GM12878 (cell line): ENCODE results near the gene TNFAIP2. TPM values are rescaled to one million over a fixed set of nuclear protein-coding genes. Genes with fewer than 3 reads are reported as not detected.

Experiments
- ATAC-seq: fragments of 200-7000 bp; cut with Tn5 transposase; 3 replicates; pipeline ENCODE4 v1.9.1; 2020; ENCODE audit warnings: mild to moderate bottlenecking, moderate library complexity
- BruUV-seq: library from RNA; stranded (reverse); fragments of 400-500 nt; replicated peaks from 2 replicates; lab custom pipeline; 2021; lab: Mats Ljungman, UMichigan
- CTCF ChIA-PET: fragments of 300-600 bp; sonication (Branson Sonifier 250); formaldehyde crosslinking; extraction: SDS; loops from one replicate; lab custom pipeline; 2021; ENCODE audit warnings: inconsistent platforms; lab: Yijun Ruan, JAX
- POLR2A ChIA-PET: fragments of 350-600 bp; formaldehyde crosslinking; extraction: SDS; loops from one replicate; lab custom pipeline; 2021; ENCODE audit warnings: inconsistent platforms; lab: Charles Lee
- RAD21 ChIA-PET: fragments of 300-600 bp; sonication (Branson Sonifier 250); formaldehyde crosslinking; loops from one replicate; lab custom pipeline; 2023; ENCODE audit warnings: antibody characterized with exemption; ENCODE audit not compliant: unreplicated experiment; lab: Charles Lee
- SMC1A ChIA-PET: fragments of 300-600 bp; sonication (Branson Sonifier 250); formaldehyde crosslinking; loops from one replicate; lab custom pipeline; 2023; ENCODE audit not compliant: unreplicated experiment, uncharacterized antibody; lab: Charles Lee
- DNase-seq: peaks from one replicate; pipeline ENCODE4 v3.0.0-alpha.2; 2011; ENCODE audit warnings: low read depth, low spot score
- FAIRE-seq: peaks from 3 replicates; lab custom pipeline; 2011; peaks lifted over from hg19 to GRCh38; lab: Jason Lieb, UNC
- H2AFZ ChIP-seq: 2 replicates; pipeline ENCODE4 v1.6.0; 2011; ENCODE audit warnings: low read depth, low read length, control low read depth; ENCODE audit not compliant: control insufficient read depth
- H3K27ac ChIP-seq: 2 replicates; pipeline ENCODE4 v1.5.1; 2011; ENCODE audit warnings: control low read depth; ENCODE audit not compliant: control insufficient read depth, insufficient read depth
- H3K27me3 ChIP-seq, 2 experiments: replicated peaks in 1 of 2; 2 replicates each; pipeline versions ENCODE4 v1.6.0 to v1.6.1; 2011; ENCODE audit warnings: low read length in 1 of 2; ENCODE audit not compliant: control insufficient read depth in 2 of 2, insufficient read depth in 2 of 2
- H3K36me3 ChIP-seq, 2 experiments: 2 replicates each; pipeline ENCODE4 v1.5.1; 2011; ENCODE audit warnings: low read length in 1 of 2; ENCODE audit not compliant: control insufficient read depth in 2 of 2, insufficient read depth in 2 of 2
- H3K4me1 ChIP-seq: 2 replicates; pipeline ENCODE4 v1.6.1; 2011; ENCODE audit warnings: mild to moderate bottlenecking, low read length, moderate library complexity, mixed read lengths; ENCODE audit not compliant: control insufficient read depth, insufficient read depth
- H3K4me2 ChIP-seq: 2 replicates; pipeline ENCODE4 v1.6.0; 2011; ENCODE audit warnings: control low read depth; ENCODE audit not compliant: control insufficient read depth, insufficient read depth
- H3K4me3 ChIP-seq: fragments of 200-600 bp; sonication (generic); 2 replicates; pipeline ENCODE4 v1.5.1; 2016
- H3K79me2 ChIP-seq: 2 replicates; pipeline ENCODE4 v1.6.0; 2011; ENCODE audit warnings: low read length; ENCODE audit not compliant: control insufficient read depth, insufficient read depth
- H3K9ac ChIP-seq: 2 replicates; pipeline ENCODE4 v1.8.0; 2011; ENCODE audit warnings: low read length, control low read depth, mixed read lengths; ENCODE audit not compliant: control insufficient read depth, insufficient read depth
- H3K9me3 ChIP-seq: replicated peaks from 3 replicates; pipeline ENCODE4 v1.5.1; 2011; ENCODE audit warnings: mild to moderate bottlenecking, low read length; ENCODE audit not compliant: control insufficient read depth, insufficient read depth
- H4K20me1 ChIP-seq: 2 replicates; pipeline ENCODE4 v1.6.0; 2011; ENCODE audit not compliant: control insufficient read depth, insufficient read depth
- BCLAF1 ChIP-seq: fragments of 450-650 bp; IDR thresholded peaks from 2 replicates; pipeline ENCODE4 v1.6.1; 2017; ENCODE audit warnings: antibody characterized with exemption, mild to moderate bottlenecking, moderate library complexity
- CREM ChIP-seq: IDR thresholded peaks from 2 replicates; pipeline ENCODE4 v1.6.1; 2014; ENCODE audit warnings: antibody characterized with exemption, low read depth
- HDAC2 ChIP-seq: fragments of 200-600 bp; sonication (generic); IDR thresholded peaks from 2 replicates; pipeline ENCODE4 v1.6.1; 2017
- IKZF1 ChIP-seq: fragments of 450-650 bp; conservative IDR thresholded peaks from 2 replicates; pipeline ENCODE4 v1.6.1; 2017; ENCODE audit warnings: antibody characterized with exemption, mild to moderate bottlenecking
- MTA3 ChIP-seq: IDR thresholded peaks from 2 replicates; pipeline ENCODE4 v1.6.1; 2012; ENCODE audit warnings: low read length, inconsistent platforms, borderline replicate concordance
- SRF ChIP-seq, 2 experiments: IDR thresholded peaks; 2 replicates each; pipeline ENCODE4 v1.6.1; 2011; ENCODE audit warnings: low read depth in 2 of 2, low read length in 2 of 2, mild to moderate bottlenecking in 1 of 2, moderate library complexity in 1 of 2
- WRNIP1 ChIP-seq: IDR thresholded peaks from 2 replicates; pipeline ENCODE4 v1.6.1; 2011; ENCODE audit warnings: low read depth, low read length, improper control_type of control experiment, borderline replicate concordance
- ZNF217 ChIP-seq: fragments of 450-650 bp; IDR thresholded peaks from 2 replicates; pipeline ENCODE4 v1.6.1; 2017; ENCODE audit warnings: antibody characterized with exemption, mild to moderate bottlenecking
- WGBS: methylation state at CpG from one replicate; pipeline ENCODE4 v1.1.6; 2016; ENCODE audit warnings: low lambda C conversion rate; ENCODE audit not compliant: insufficient replicate concordance, insufficient coverage; ENCODE audit errors: missing lambda C conversion rate; 5-methylcytosine and 5-hydroxymethylcytosine counted together
- in situ Hi-C: fragments of 300-500 bp; cut with MboI; formaldehyde crosslinking; loops from 9 replicates; pipeline ENCODE4 v1.14.3; 2018; ENCODE audit warnings: mixed read lengths
- intact Hi-C: fragments of 100-400 bp; cut with micrococcal nuclease; formaldehyde crosslinking; loops from one replicate; pipeline ENCODE4 v1.14.2; 2022; ENCODE audit not compliant: unreplicated experiment
- polyA plus RNA-seq, 11 experiments: library from polyadenylated mRNA; depleted of rRNA in 4 of 11; unstranded in 6 of 11; stranded (reverse) in 5 of 11; fragments of >200 nt; fragmentation: Nextera tagmentation in 4 of 11; fragmentation: Illumina TruSeq in 1 of 11; extraction: Ambion mirVana in 4 of 11; extraction: Trizol in 1 of 11; gene quantifications; 1 replicate in 1 of 11; 2 replicates in 10 of 11; pipeline versions ENCODE4 v1.2.1 to v1.2.3, GENCODE V29; 2011 to 2016; ENCODE audit warnings: inconsistent platforms in 2 of 11, missing spikeins in 2 of 11, low read depth in 1 of 11
- total RNA-seq, 4 experiments: library from RNA; depleted of rRNA in 3 of 4; stranded (reverse); fragments of >200 nt in 3 of 4; fragmentation: Illumina TruSeq in 1 of 4; extraction: Trizol in 1 of 4; gene quantifications; 2 replicates each; pipeline versions ENCODE4 v1.2.1 to v1.2.3, GENCODE V29; 2013 to 2021
- TF ChIP-seq, protein P1 (sequence below): IDR thresholded peaks from 2 replicates; pipeline ENCODE4 v1.6.1; 2012; ENCODE audit warnings: low read length, inconsistent platforms
- TF ChIP-seq, protein P2 (sequence below): fragments of 450-650 bp; conservative IDR thresholded peaks from 2 replicates; pipeline ENCODE4 v1.6.1; 2017; ENCODE audit warnings: mild to moderate bottlenecking, moderate library complexity

Gene TNFAIP2
- total and polyA plus RNA-seq, 10 of the 15 experiments (the other 5 are each of a cell fraction or from before 2014, with no cell fraction given) = 7.1 to 150 (median 74.5) TPM

GRCh38 chr14:103151270-103151945, 28.1 kb downstream of the TNFAIP2 start:
- in situ Hi-C loops (no loop called here), intact Hi-C loops (no loop called here)
- ChIA-PET POLR2A (no interaction called here), SMC1A (interaction anchor here (0.7 to 1.7 kb wide), 2 partner anchors 46 to 144 kb away, joined by 3 to 6 read pairs; no protein-coding TSS in a partner anchor), CTCF (interaction anchor here (1.4 to 2.1 kb wide), 2 partner anchors 9 to 11 kb away, joined by 4 to 12 read pairs; no protein-coding TSS in a partner anchor), RAD21 (interaction anchor here (3.3 kb wide), 1 partner anchor 46 kb away, joined by 16 read pairs; no protein-coding TSS in a partner anchor)
- Histone ChIP-seq H3K4me1 (no peaks in the 10 kb centered on the region; the same call in 1 of the 2 replicates), H3K27ac (no peak overlapping the region), H3K9me3 (no peaks in the 10 kb centered on the region), H2AFZ (no peak overlapping the region), H3K9ac (no peak overlapping the region), H3K36me3 (no peaks in the 10 kb centered on the region), H3K79me2 (no peaks in the 10 kb centered on the region), H3K4me2 (no peak overlapping the region), H3K4me3 (no peak overlapping the region), H3K27me3 (no peaks in the 10 kb centered on the region; a peak in 1 of 4 replicates), H4K20me1 (no peaks in the 10 kb centered on the region)
- DNase-seq (no peak), ATAC-seq (no peak), FAIRE-seq (no peak)
- TF ChIP-seq ZNF217 = no peak
- TF ChIP-seq IKZF1 = peak; percentile 39; the same call in 1 of the 2 replicates
- 50% methylated on average over 15 of the region's 15 CpGs for WGBS
- BruUV-seq = no TSS peak

GRCh38 chr14:103155010-103155409, 31.7 kb downstream of the TNFAIP2 start:
- Histone ChIP-seq H2AFZ (no peak overlapping the region), H3K4me1 (no peaks in the 10 kb centered on the region; the same call in 1 of the 2 replicates), H3K27ac (no peak overlapping the region), H3K36me3 (no peaks in the 10 kb centered on the region), H3K9ac (no peak overlapping the region), H3K4me3 (no peak overlapping the region), H3K9me3 (no peaks in the 10 kb centered on the region), H3K4me2 (no peak overlapping the region), H4K20me1 (no peaks in the 10 kb centered on the region), H3K79me2 (no peaks in the 10 kb centered on the region), H3K27me3 (no peaks in the 10 kb centered on the region; a peak in 1 of 4 replicates)
- intact Hi-C loops (no loop called here), in situ Hi-C loops (no loop called here)
- DNase-seq = no peak
- no TSS peak for BruUV-seq
- peak; percentile 85 for ATAC-seq
- POLR2A ChIA-PET = no interaction called here
- RAD21 ChIA-PET = no interaction called here
- SMC1A ChIA-PET = no interaction called here
- CTCF ChIA-PET = no interaction called here
- WGBS = 31% methylated on average over 6 of the region's 6 CpGs
- FAIRE-seq = no peak
- TF ChIP-seq, protein P1, sequence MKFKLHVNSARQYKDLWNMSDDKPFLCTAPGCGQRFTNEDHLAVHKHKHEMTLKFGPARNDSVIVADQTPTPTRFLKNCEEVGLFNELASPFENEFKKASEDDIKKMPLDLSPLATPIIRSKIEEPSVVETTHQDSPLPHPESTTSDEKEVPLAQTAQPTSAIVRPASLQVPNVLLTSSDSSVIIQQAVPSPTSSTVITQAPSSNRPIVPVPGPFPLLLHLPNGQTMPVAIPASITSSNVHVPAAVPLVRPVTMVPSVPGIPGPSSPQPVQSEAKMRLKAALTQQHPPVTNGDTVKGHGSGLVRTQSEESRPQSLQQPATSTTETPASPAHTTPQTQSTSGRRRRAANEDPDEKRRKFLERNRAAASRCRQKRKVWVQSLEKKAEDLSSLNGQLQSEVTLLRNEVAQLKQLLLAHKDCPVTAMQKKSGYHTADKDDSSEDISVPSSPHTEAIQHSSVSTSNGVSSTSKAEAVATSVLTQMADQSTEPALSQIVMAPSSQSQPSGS = no peak
- no peak for TF ChIP-seq HDAC2
- TF ChIP-seq, protein P2, sequence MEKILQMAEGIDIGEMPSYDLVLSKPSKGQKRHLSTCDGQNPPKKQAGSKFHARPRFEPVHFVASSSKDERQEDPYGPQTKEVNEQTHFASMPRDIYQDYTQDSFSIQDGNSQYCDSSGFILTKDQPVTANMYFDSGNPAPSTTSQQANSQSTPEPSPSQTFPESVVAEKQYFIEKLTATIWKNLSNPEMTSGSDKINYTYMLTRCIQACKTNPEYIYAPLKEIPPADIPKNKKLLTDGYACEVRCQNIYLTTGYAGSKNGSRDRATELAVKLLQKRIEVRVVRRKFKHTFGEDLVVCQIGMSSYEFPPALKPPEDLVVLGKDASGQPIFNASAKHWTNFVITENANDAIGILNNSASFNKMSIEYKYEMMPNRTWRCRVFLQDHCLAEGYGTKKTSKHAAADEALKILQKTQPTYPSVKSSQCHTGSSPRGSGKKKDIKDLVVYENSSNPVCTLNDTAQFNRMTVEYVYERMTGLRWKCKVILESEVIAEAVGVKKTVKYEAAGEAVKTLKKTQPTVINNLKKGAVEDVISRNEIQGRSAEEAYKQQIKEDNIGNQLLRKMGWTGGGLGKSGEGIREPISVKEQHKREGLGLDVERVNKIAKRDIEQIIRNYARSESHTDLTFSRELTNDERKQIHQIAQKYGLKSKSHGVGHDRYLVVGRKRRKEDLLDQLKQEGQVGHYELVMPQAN = no peak
- TF ChIP-seq SRF (IDR thresholded peaks at IDR 0.05; ENCODE audit: low read depth in 2 of 2, low read length in 2 of 2) = no peak
- TF ChIP-seq BCLAF1 = no peak
- no peak for TF ChIP-seq WRNIP1
- no peak for TF ChIP-seq MTA3
- no peak for TF ChIP-seq CREM
